SK-N-SH treated with all-trans-retinoic acid at 6 μM for 48 hours (cell line): ENCODE measurements around the gene RAN.

Experiments
- ATAC-seq: fragments of 200-7000 bp; cut with Tn5 transposase; 3 replicates; pipeline ENCODE4 v1.9.1; 2020; ENCODE audit warnings: mild to moderate bottlenecking, moderate library complexity
- ARNTL ChIP-seq: fragments of 450-650 bp; formaldehyde crosslinking; IDR thresholded peaks from 2 replicates; pipeline ENCODE4 v1.5.0; 2020; ENCODE audit warnings: low read depth, mild to moderate bottlenecking, moderate library complexity, borderline replicate concordance
- BACH2 ChIP-seq: fragments of 250-450 bp; sonication (Bioruptor Pico); IDR thresholded peaks from 2 replicates; pipeline ENCODE4 v1.9.0; 2021; ENCODE audit warnings: mild to moderate bottlenecking, borderline replicate concordance
- CREB5 ChIP-seq: fragments of 250-450 bp; sonication (Bioruptor Pico); IDR thresholded peaks from 2 replicates; pipeline ENCODE4 v1.5.1; 2020; ENCODE audit warnings: low read depth, mild to moderate bottlenecking, moderate library complexity
- CSDC2 ChIP-seq: fragments of 250-450 bp; sonication (Bioruptor Pico); IDR thresholded peaks from 2 replicates; pipeline ENCODE4 v1.5.0; 2020; ENCODE audit warnings: mild to moderate bottlenecking, moderate library complexity
- CSRNP3 ChIP-seq: fragments of 250-450 bp; sonication (Bioruptor Pico); IDR thresholded peaks from 2 replicates; pipeline ENCODE4 v1.5.1; 2021; ENCODE audit warnings: mild to moderate bottlenecking, moderate library complexity
- ESRRG ChIP-seq: fragments of 250-450 bp; sonication (Bioruptor Pico); IDR thresholded peaks from 2 replicates; pipeline ENCODE4 v1.6.1; 2021; ENCODE audit warnings: mild to moderate bottlenecking
- GLIS3 ChIP-seq: fragments of 250-450 bp; sonication (Bioruptor Pico); IDR thresholded peaks from 2 replicates; pipeline ENCODE4 v1.5.0; 2020; ENCODE audit warnings: mild to moderate bottlenecking, moderate library complexity
- OSR1 ChIP-seq: fragments of 250-450 bp; sonication (Bioruptor Pico); IDR thresholded peaks from 2 replicates; pipeline ENCODE4 v1.8.0; 2022; ENCODE audit warnings: moderate library complexity, mild to moderate bottlenecking, inconsistent platforms
- PPARA ChIP-seq: fragments of 250-450 bp; sonication (Bioruptor Pico); IDR thresholded peaks from 2 replicates; pipeline ENCODE4 v1.5.0; 2020; ENCODE audit warnings: mild to moderate bottlenecking, borderline replicate concordance
- RARB ChIP-seq: fragments of 250-450 bp; sonication (Bioruptor Pico); IDR thresholded peaks from 2 replicates; pipeline ENCODE4 v1.8.0; 2021; ENCODE audit warnings: mild to moderate bottlenecking, moderate library complexity
- SNAI2 ChIP-seq: fragments of 250-450 bp; sonication (Bioruptor Pico); IDR thresholded peaks from 2 replicates; pipeline ENCODE4 v1.5.0; 2020; ENCODE audit warnings: mild to moderate bottlenecking, moderate library complexity
- TCF4 ChIP-seq: fragments of 250-450 bp; sonication (Bioruptor Pico); IDR thresholded peaks from 2 replicates; pipeline ENCODE4 v1.8.0; 2021; ENCODE audit warnings: mild to moderate bottlenecking, moderate library complexity, borderline replicate concordance
- TOX ChIP-seq: fragments of 250-450 bp; sonication (Bioruptor Pico); IDR thresholded peaks from 2 replicates; pipeline ENCODE4 v1.8.0; 2021; ENCODE audit warnings: mild to moderate bottlenecking, moderate library complexity, borderline replicate concordance
- ZC3H10 ChIP-seq: fragments of 250-450 bp; sonication (Bioruptor Pico); IDR thresholded peaks from 2 replicates; pipeline ENCODE4 v1.5.1; 2021; ENCODE audit warnings: mild to moderate bottlenecking, moderate library complexity
- ZFP3 ChIP-seq: fragments of 250-450 bp; sonication (Bioruptor Pico); IDR thresholded peaks from 2 replicates; pipeline ENCODE4 v1.5.0; 2020; ENCODE audit warnings: mild to moderate bottlenecking, moderate library complexity
- ZFP30 ChIP-seq: fragments of 450-650 bp; formaldehyde crosslinking; IDR thresholded peaks from 2 replicates; pipeline ENCODE4 v1.5.0; 2022; ENCODE audit warnings: mild to moderate bottlenecking, moderate library complexity
- ZNF70 ChIP-seq: fragments of 450-650 bp; formaldehyde crosslinking; IDR thresholded peaks from 2 replicates; pipeline ENCODE4 v1.5.0; 2020; ENCODE audit warnings: mild to moderate bottlenecking, moderate library complexity
- ZNF8 ChIP-seq: fragments of 450-650 bp; formaldehyde crosslinking; IDR thresholded peaks from 2 replicates; pipeline ENCODE4 v1.5.0; 2020; ENCODE audit warnings: mild to moderate bottlenecking, moderate library complexity
- TF ChIP-seq, protein P1 (sequence below): fragments of 250-450 bp; sonication (Bioruptor Pico); IDR thresholded peaks from 2 replicates; pipeline ENCODE4 v1.5.0; 2020; ENCODE audit warnings: mild to moderate bottlenecking, moderate library complexity
- TF ChIP-seq, protein P2 (sequence below): fragments of 250-450 bp; sonication (Bioruptor Pico); IDR thresholded peaks from 2 replicates; pipeline ENCODE4 v1.8.0; 2021; ENCODE audit warnings: low read depth, mild to moderate bottlenecking, moderate library complexity, borderline replicate concordance

The RAN gene

GRCh38 chr12:130868412-130868811 is 3.5 kb upstream of the RAN start:
- TF ChIP-seq ZFP30 (CRISPR knock-in tag) (no peak), ZFP3 (CRISPR knock-in tag) (no peak), CREB5 (CRISPR knock-in tag) (no peak), ESRRG (CRISPR knock-in tag) (no peak), CSRNP3 (CRISPR knock-in tag) (no peak), ZC3H10 (CRISPR knock-in tag) (no peak), TOX (CRISPR knock-in tag) (no peak), ZNF70 (no peak)
- TF ChIP-seq, protein P1, sequence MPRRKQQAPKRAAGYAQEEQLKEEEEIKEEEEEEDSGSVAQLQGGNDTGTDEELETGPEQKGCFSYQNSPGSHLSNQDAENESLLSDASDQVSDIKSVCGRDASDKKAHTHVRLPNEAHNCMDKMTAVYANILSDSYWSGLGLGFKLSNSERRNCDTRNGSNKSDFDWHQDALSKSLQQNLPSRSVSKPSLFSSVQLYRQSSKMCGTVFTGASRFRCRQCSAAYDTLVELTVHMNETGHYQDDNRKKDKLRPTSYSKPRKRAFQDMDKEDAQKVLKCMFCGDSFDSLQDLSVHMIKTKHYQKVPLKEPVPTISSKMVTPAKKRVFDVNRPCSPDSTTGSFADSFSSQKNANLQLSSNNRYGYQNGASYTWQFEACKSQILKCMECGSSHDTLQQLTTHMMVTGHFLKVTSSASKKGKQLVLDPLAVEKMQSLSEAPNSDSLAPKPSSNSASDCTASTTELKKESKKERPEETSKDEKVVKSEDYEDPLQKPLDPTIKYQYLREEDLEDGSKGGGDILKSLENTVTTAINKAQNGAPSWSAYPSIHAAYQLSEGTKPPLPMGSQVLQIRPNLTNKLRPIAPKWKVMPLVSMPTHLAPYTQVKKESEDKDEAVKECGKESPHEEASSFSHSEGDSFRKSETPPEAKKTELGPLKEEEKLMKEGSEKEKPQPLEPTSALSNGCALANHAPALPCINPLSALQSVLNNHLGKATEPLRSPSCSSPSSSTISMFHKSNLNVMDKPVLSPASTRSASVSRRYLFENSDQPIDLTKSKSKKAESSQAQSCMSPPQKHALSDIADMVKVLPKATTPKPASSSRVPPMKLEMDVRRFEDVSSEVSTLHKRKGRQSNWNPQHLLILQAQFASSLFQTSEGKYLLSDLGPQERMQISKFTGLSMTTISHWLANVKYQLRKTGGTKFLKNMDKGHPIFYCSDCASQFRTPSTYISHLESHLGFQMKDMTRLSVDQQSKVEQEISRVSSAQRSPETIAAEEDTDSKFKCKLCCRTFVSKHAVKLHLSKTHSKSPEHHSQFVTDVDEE = no peak
- no peak for ATAC-seq

GRCh38 chr12:130870442-130871285 is 1.2 kb upstream of the RAN start:
- peak; percentile 13; the same call in 1 of the 3 replicates for ATAC-seq
- TF ChIP-seq GLIS3 (CRISPR knock-in tag) (no peak), BACH2 (no peak)

DNA sequence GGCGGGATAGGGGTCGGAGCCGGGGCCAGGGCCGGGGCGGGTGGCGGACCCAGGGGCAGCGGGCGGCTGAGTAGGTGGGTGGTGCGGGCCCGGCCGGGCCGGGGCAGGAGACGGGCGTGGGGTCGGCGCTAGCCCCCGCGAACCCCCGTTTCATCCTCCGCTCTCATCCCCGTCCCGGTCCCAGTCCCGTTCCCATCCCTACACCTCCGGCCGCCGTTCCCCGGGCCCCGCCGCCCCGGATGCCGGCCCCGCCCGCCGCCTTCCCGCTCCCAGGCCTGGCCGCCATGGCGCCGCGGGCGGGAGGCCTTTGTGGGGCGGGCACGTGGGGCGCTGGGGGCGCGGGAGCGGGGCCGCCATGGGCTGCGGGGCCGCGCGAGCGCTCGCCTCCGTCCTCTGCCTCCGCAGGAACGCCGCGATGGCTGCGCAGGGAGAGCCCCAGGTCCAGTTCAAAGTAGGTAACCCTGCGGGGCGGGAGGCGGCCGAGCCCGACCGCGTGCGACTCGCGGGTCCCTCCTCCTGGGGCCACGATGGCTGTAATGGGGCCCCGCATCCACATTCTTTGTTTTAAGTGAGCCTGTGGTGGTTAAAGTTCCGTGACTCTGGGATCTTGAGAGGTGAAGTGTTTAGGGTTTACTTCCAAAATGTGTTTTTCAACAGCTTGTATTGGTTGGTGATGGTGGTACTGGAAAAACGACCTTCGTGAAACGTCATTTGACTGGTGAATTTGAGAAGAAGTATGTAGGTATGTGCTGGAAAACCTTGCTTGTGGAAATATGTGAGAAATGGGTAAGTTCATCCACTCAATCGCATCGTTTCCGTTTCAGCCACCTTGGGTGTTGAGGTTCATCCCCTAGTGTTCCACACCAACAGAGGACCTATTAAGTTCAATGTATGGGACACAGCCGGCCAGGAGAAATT is 572 bp downstream of the RAN start:
- ATAC-seq = peak; percentile 54
- TF ChIP-seq PPARA (CRISPR knock-in tag) (no peak), ARNTL (CRISPR knock-in tag) (no peak), ZNF8 (no peak), CREB5 (CRISPR knock-in tag) (no peak), RARB (no peak), ESRRG (CRISPR knock-in tag) (no peak), TOX (CRISPR knock-in tag) (no peak), BACH2 (no peak), TCF4 (no peak), SNAI2 (CRISPR knock-in tag) (no peak), OSR1 (CRISPR knock-in tag) (no peak), CSDC2 (no peak)
- TF ChIP-seq, protein P1 = no peak
- TF ChIP-seq, protein P2, sequence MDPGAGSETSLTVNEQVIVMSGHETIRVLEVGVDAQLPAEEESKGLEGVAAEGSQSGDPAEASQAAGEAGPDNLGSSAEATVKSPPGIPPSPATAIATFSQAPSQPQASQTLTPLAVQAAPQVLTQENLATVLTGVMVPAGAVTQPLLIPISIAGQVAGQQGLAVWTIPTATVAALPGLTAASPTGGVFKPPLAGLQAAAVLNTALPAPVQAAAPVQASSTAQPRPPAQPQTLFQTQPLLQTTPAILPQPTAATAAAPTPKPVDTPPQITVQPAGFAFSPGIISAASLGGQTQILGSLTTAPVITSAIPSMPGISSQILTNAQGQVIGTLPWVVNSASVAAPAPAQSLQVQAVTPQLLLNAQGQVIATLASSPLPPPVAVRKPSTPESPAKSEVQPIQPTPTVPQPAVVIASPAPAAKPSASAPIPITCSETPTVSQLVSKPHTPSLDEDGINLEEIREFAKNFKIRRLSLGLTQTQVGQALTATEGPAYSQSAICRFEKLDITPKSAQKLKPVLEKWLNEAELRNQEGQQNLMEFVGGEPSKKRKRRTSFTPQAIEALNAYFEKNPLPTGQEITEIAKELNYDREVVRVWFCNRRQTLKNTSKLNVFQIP (CRISPR knock-in tag) = no peak
